ENCODE data around the gene HCFC1R1. TPM values are rescaled to one million over a fixed set of nuclear protein-coding genes. Genes with fewer than 3 reads are reported as not detected.

Gene HCFC1R1
- total RNA-seq, 2 experiments from 2014 or later: 38.1 to 42.6 TPM

- no peak overlapping the region for H3K4me3 Mint-ChIP-seq
- H3K27me3 Mint-ChIP-seq: peaks cover 52% of the 10 kb centered on the region
- DNase-seq (no peak), ATAC-seq (ENCODE audit: low read depth) (no peak)
- H3K36me3 Mint-ChIP-seq: no peaks in the 10 kb centered on the region
- H3K4me1 Mint-ChIP-seq: peaks cover 20% of the 10 kb centered on the region
- H3K27ac Mint-ChIP-seq: no peak overlapping the region
- POLR2A ChIA-PET: interaction anchor here (0.6 to 1.2 kb wide), 3 partner anchors 10 to 126 kb away, joined by 3 to 4 read pairs (median 3); partner anchors contain the start of gene TNFRSF12A
- no peaks in the 10 kb centered on the region for H3K9me3 Mint-ChIP-seq
Measured at GRCh38 chr16:3009568-3010390, 14.0 kb downstream of the HCFC1R1 start.

DNA sequence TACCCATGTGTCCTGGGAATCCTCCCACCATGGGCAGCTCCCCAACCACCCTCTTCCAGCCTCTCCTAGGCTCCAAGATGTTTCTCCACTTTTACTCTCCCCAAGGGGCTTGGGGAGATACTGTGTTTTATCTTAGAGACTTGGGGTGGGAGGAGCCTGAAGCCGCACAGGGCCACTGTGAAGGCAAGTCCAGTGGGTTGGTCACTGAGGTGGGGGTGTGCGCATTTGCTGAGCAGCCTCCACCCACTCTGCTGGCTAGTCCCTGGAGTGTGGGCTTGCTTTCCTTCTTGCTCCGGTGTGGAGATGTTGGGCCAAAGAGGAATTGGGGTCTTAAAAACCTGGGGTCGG is 15.1 kb downstream of the HCFC1R1 start:
- peak overlapping the region; percentile 43 for H3K4me3 Mint-ChIP-seq
- POLR2A ChIA-PET: interaction anchor here (1.4 to 1.7 kb wide), 2 partner anchors 11 to 171 kb away, joined by 3 to 7 read pairs; partner anchors contain the start of gene TNFRSF12A
- no peak overlapping the region for H3K27ac Mint-ChIP-seq

DNA sequence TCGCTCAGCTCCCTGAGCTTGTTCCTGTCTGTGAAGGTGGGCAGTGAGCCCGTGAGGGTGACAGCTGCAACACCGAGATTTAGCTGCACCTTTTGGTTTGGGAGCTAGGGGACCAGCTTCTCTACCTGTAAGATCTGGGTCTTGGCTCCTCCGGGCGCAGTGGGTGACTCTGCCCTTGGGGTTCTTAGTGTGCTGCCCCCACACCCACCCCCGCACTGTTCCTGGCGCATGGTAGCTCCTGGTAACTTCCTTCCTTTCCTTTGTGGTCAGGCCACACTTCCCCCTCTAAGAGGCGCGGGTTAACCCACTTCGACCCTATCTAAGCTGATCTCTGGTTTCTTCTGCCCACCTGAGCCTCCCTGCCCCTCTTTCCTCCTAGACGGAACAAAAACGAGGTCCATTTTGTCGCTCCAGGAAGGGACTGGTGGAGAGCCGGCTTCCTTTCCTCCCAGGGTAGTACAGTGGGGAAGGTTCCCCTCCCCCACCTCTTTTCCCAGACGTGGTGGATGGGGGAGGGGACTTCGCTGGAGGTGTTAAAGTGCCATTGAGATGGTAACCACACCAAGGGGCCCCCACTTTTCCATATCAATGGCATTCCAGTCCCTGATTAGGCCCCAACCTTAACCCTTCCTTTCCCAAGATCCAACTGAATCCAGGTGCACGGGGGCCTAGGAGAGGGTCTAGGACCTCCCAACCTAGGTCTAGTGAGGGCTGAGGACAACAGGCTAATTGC is 15.6 kb downstream of the HCFC1R1 start:
- peak overlapping the region; percentile 21 for H3K27ac Mint-ChIP-seq
- H3K4me3 Mint-ChIP-seq: peak overlapping the region; percentile 43
- no peaks in the 10 kb centered on the region for H3K36me3 Mint-ChIP-seq
- H3K27me3 Mint-ChIP-seq: peaks cover 50% of the 10 kb centered on the region
- H3K9me3 Mint-ChIP-seq: no peaks in the 10 kb centered on the region
- peaks cover 21% of the 10 kb centered on the region for H3K4me1 Mint-ChIP-seq
- DNase-seq: no peak
- POLR2A ChIA-PET: interaction anchor here (1.0 to 1.7 kb wide), 6 partner anchors 12 to 172 kb away, joined by 3 to 7 read pairs (median 4); partner anchors contain the start of genes HCFC1R1, PKMYT1, THOC6 and TNFRSF12A
- no peak for ATAC-seq (ENCODE audit: low read depth)

More for the DNA sequence above, 15.1 kb downstream of the HCFC1R1 start:
- no peak for ATAC-seq (ENCODE audit: low read depth)
- Mint-ChIP-seq H3K4me1 (peaks cover 21% of the 10 kb centered on the region), H3K36me3 (no peaks in the 10 kb centered on the region), H3K9me3 (no peaks in the 10 kb centered on the region), H3K27me3 (peaks cover 52% of the 10 kb centered on the region)
- DNase-seq: no peak

DNA sequence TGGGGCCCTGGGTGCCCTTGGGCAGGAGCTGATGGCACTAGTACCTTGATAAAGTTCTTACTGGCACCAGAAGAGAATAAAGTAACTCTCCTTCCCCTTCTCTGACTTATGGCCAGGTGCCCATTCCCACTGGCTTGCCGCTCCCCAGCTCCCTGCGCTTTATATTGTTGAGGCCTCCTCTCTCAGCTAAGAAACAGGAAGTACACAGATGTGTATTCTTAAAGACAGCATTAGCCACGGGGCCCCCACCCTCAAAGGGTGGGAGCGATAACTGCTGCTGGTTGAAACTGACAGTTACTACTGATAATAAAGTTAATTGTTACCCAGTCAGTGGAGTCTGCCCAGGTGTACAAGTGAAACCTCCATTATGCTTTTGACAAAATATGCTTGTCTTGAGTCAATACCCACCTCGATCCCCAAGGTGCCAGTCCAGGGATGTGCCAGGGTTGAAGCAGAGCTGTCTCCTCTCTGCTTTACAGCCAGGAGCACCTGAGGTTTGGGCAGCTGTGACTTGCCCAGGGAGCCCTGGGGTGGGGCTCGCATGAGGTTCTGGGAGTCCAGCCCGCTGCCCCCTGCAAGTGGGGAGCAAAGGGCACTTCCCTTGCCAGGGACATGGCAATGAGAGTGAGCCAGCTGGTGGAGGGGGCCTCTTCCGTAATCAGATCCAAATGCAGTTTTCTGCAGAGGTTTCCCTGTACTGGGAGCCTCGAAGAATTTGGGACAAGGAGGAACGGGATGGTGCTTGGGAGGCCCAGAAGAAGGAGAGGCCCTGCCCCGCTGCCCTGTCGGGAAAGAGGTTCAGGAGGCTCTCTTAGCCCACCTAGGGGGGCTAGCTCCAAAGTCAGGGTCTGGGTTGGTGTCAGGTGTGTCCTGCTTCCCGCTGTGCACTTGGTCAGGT is 16.4 kb downstream of the HCFC1R1 start:
- no peaks in the 10 kb centered on the region for H3K9me3 Mint-ChIP-seq
- POLR2A ChIA-PET: interaction anchor here (1.0 to 1.7 kb wide), 5 partner anchors 13 to 32 kb away, joined by 3 to 7 read pairs (median 4); partner anchors contain the start of genes HCFC1R1, PKMYT1, THOC6 and TNFRSF12A
- H3K27ac Mint-ChIP-seq: no peak overlapping the region
- no peak overlapping the region for H3K4me3 Mint-ChIP-seq
- DNase-seq (no peak), ATAC-seq (ENCODE audit: low read depth) (no peak)
- H3K27me3 Mint-ChIP-seq: peaks cover 42% of the 10 kb centered on the region
- H3K36me3 Mint-ChIP-seq: no peaks in the 10 kb centered on the region
- peaks cover 21% of the 10 kb centered on the region for H3K4me1 Mint-ChIP-seq

DNA sequence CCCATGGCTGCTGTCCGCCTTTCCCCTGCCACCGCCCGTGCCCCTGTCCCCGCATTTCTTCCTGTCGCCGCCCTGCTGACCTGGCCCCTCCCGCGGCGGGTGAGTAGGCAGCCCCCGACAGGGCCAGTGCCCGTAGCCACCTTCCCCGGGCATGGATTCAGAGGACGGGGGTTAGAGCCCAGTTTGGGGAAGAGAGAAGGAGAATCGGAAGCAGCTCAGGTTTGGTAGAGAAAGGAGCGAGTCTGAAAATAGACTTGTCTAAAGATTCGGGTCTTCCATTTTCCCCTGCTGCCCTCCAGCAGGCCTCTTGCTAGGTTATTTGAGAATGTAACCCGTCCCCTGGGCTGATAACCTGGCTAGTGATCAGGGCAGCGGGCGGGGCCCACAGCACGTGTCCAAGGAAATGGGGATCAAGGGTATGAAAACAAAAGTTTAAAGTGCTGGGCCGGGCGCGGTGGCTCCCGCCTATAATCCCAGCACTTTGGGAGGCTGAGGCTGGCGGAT is 18.9 kb downstream of the HCFC1R1 start:
- POLR2A ChIA-PET: interaction anchor here (1.1 to 1.9 kb wide), 3 partner anchors 15 to 53 kb away, joined by 4 to 9 read pairs (median 8); partner anchors contain the start of genes PKMYT1 and TNFRSF12A
- H3K4me1 Mint-ChIP-seq: peaks cover 21% of the 10 kb centered on the region
- no peak for DNase-seq
- peak overlapping the region; percentile 76 for H3K4me3 Mint-ChIP-seq
- no peak for ATAC-seq (ENCODE audit: low read depth)
- H3K9me3 Mint-ChIP-seq: no peaks in the 10 kb centered on the region
- no peaks in the 10 kb centered on the region for H3K36me3 Mint-ChIP-seq
- H3K27ac Mint-ChIP-seq: no peak overlapping the region
- peaks cover 34% of the 10 kb centered on the region for H3K27me3 Mint-ChIP-seq

DNA sequence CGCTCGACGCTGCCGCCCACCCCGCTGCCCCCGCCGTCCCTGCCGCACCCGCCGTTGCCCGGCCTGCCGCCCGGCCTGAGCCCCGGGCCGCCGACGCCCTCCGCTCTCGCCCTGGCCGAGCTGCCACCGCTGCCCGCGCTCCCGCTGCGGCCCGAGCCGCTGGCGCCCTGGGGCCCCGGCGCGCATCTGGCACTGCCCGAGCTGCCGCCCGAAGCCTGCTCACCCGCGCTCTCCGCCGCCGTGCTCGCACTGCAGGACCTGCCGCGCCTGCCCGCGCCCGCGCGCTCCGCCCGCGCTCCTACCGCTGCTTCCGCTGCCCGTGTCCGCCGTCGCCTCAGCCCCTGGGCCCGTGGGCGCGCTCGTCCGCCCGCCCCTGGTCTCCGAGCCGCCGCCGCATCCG is 19.4 kb downstream of the HCFC1R1 start:
- DNase-seq: no peak
- H3K36me3 Mint-ChIP-seq: no peaks in the 10 kb centered on the region
- no peak overlapping the region for H3K4me3 Mint-ChIP-seq
- H3K27me3 Mint-ChIP-seq: peaks cover 34% of the 10 kb centered on the region
- POLR2A ChIA-PET: interaction anchor here (0.9 to 1.9 kb wide), 7 partner anchors 16 to 113 kb away, joined by 3 to 12 read pairs (median 7); partner anchors contain the start of genes HCFC1R1, PKMYT1, THOC6 and TNFRSF12A
- ATAC-seq (ENCODE audit: low read depth): no peak
- no peaks in the 10 kb centered on the region for H3K9me3 Mint-ChIP-seq
- H3K27ac Mint-ChIP-seq: no peak overlapping the region
- peaks cover 21% of the 10 kb centered on the region for H3K4me1 Mint-ChIP-seq

- no peak overlapping the region for H3K27ac Mint-ChIP-seq
Measured at GRCh38 chr16:3003582-3004270, 20.0 kb downstream of the HCFC1R1 start.

DNA sequence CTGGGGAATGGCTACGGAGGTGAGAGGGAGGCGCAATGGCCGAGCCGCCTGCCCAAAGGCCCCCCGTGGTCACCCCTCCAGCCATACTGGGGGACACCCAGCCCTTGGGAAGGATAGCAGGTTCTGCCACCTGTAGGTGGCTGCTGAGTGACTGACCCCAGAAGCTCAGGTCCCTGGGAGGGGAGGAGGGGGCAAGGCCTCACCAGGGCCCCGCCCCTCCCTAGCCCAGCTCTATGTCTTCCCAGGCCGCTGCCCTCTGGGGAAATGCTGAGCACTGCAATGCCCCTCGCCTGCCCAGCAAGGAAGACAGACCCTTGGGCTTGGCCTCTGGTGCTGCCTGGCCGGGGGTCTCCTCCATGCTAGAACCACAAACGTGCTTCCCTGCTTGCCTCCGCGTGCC is 22.4 kb downstream of the HCFC1R1 start:
- no peak for DNase-seq
- Mint-ChIP-seq H3K4me1 (peaks cover 3% of the 10 kb centered on the region), H3K4me3 (no peak overlapping the region), H3K27me3 (peaks cover 12% of the 10 kb centered on the region), H3K27ac (no peak overlapping the region), H3K9me3 (no peaks in the 10 kb centered on the region), H3K36me3 (no peaks in the 10 kb centered on the region)
- POLR2A ChIA-PET: no interaction called here
- no peak for ATAC-seq (ENCODE audit: low read depth)

More at GRCh38 chr16:3003582-3004270, 20.0 kb downstream of the HCFC1R1 start:
- peak; percentile 93 for DNase-seq
- no peaks in the 10 kb centered on the region for H3K36me3 Mint-ChIP-seq
- peak; percentile 99 for ATAC-seq (ENCODE audit: low read depth)
- peak overlapping the region; percentile 64 for H3K4me3 Mint-ChIP-seq
- no peaks in the 10 kb centered on the region for H3K9me3 Mint-ChIP-seq
- H3K4me1 Mint-ChIP-seq: peaks cover 19% of the 10 kb centered on the region
- POLR2A ChIA-PET: interaction anchor here (0.9 to 1.9 kb wide), 6 partner anchors 16 to 113 kb away, joined by 3 to 12 read pairs (median 8); partner anchors contain the start of genes HCFC1R1, PKMYT1, THOC6 and TNFRSF12A
- H3K27me3 Mint-ChIP-seq: peaks cover 32% of the 10 kb centered on the region

GRCh38 chr16:3000540-3000939 is 23.2 kb downstream of the HCFC1R1 start:
- no peak overlapping the region for H3K4me3 Mint-ChIP-seq
- H3K27ac Mint-ChIP-seq: no peak overlapping the region
- POLR2A ChIA-PET: interaction anchor here (0.6 to 0.9 kb wide), 2 partner anchors 23 to 545 kb away, joined by 3 read pairs; partner anchors contain the start of genes HCFC1R1 and THOC6
- H3K36me3 Mint-ChIP-seq: no peaks in the 10 kb centered on the region
- peaks cover 3% of the 10 kb centered on the region for H3K4me1 Mint-ChIP-seq
- H3K27me3 Mint-ChIP-seq: peaks cover 6% of the 10 kb centered on the region
- H3K9me3 Mint-ChIP-seq: no peaks in the 10 kb centered on the region
- ATAC-seq (ENCODE audit: low read depth) (no peak), DNase-seq (no peak)

DNA sequence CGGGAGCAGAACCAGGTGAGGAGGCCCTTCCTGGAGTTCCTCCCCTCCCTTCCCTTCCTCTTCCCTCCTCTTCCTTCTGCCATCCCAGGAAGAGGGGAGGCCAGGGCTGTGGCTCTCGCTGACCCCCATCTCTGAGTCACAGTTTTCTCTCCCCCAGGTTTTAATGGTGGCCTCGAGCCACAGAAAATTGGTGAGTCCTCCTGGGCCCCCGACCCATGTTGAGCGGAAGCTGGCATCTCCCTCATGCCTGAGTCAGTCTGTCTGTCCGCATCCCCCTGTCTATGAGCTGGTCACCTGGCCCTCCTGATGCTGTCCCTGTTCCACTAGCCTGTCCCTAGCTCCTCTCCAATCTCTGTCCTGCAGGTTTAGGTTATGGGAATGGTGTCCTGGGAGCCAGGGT is 23.8 kb downstream of the HCFC1R1 start:
- peaks cover 3% of the 10 kb centered on the region for H3K27me3 Mint-ChIP-seq
- no peak for DNase-seq
- POLR2A ChIA-PET: interaction anchor here (0.9 kb wide), 1 partner anchor 24 kb away, joined by 3 read pairs; the partner anchor contains the start of genes HCFC1R1 and THOC6
- no peak overlapping the region for H3K27ac Mint-ChIP-seq
- H3K4me3 Mint-ChIP-seq: no peak overlapping the region
- H3K36me3 Mint-ChIP-seq: no peaks in the 10 kb centered on the region
- no peak for ATAC-seq (ENCODE audit: low read depth)
- no peaks in the 10 kb centered on the region for H3K9me3 Mint-ChIP-seq
- peaks cover 2% of the 10 kb centered on the region for H3K4me1 Mint-ChIP-seq

- POLR2A ChIA-PET: interaction anchor here (2.1 kb wide), 1 partner anchor 16 kb away, joined by 4 read pairs; the partner anchor contains the start of gene PKMYT1
- Mint-ChIP-seq H3K36me3 (no peaks in the 10 kb centered on the region), H3K4me3 (no peak overlapping the region), H3K27ac (no peak overlapping the region), H3K27me3 (no peaks in the 10 kb centered on the region), H3K9me3 (no peaks in the 10 kb centered on the region), H3K4me1 (no peaks in the 10 kb centered on the region)
- no peak for DNase-seq
- no peak for ATAC-seq (ENCODE audit: low read depth)
Measured at GRCh38 chr16:2996298-2996697, 27.4 kb downstream of the HCFC1R1 start.

All from activated naive CD8-positive, alpha-beta T cell treated with anti-CD3 and anti-CD28 coated beads, Interleukin-2, amount 10 ng/mL, durations not matched to agents 7 days and 5 days (primary cell).